ENCODE measurements around the gene STMN3.

DNA sequence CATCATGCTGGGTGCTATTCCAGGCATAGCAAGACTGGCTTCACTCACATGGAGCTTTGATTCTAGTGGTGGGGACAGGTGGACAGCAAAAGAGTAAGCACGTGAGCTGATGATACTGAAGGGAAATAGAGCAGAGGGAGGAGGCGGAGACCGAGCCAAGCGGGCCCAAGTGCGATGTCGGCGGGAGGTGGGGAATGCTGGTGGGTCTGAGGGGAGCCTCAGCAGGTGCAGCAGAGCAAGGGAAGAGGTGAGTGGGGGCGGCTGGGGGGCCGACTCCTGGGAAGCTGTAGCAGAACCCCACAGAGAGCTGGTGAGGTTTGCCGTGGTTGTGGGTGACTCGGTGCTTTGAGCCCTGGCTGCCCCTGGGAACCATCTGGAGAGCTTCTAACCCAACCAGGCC, 15.1 kb upstream of the STMN3 start:
- TF ChIP-seq, protein P1, sequence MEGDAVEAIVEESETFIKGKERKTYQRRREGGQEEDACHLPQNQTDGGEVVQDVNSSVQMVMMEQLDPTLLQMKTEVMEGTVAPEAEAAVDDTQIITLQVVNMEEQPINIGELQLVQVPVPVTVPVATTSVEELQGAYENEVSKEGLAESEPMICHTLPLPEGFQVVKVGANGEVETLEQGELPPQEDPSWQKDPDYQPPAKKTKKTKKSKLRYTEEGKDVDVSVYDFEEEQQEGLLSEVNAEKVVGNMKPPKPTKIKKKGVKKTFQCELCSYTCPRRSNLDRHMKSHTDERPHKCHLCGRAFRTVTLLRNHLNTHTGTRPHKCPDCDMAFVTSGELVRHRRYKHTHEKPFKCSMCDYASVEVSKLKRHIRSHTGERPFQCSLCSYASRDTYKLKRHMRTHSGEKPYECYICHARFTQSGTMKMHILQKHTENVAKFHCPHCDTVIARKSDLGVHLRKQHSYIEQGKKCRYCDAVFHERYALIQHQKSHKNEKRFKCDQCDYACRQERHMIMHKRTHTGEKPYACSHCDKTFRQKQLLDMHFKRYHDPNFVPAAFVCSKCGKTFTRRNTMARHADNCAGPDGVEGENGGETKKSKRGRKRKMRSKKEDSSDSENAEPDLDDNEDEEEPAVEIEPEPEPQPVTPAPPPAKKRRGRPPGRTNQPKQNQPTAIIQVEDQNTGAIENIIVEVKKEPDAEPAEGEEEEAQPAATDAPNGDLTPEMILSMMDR (IDR thresholded peaks at IDR 0.05), result no peak
- TF ChIP-seq POLR2A (IDR thresholded peaks at IDR 0.05), result no peak
